OCI-LY1 (cell line): ENCODE data around the gene SLC13A2.
"Not testable (repeated sequence)": the region's sequence is repeated elsewhere in the genome, so short reads cannot be mapped to it uniquely, and the experiment has no call there.

Experiments used
- H2AFZ ChIP-seq: fragments of 200-600 bp; sonication (generic), shearing (Covaris generic); 2 replicates; pipeline ENCODE4 v1.6.0; 2014; ENCODE audit warnings: antibody characterized with exemption, mild to moderate bottlenecking, low read length
- H3F3A ChIP-seq: fragments of 200-600 bp; sonication (generic), shearing (Covaris generic); 2 replicates; pipeline ENCODE4 v1.6.0; 2014; ENCODE audit warnings: mild to moderate bottlenecking, antibody characterized with exemption, low read length, moderate library complexity; ENCODE audit not compliant: insufficient read depth
- H3K27ac ChIP-seq: fragments of 200-600 bp; sonication (generic); 2 replicates; pipeline ENCODE4 v1.5.1; 2014; ENCODE audit warnings: low read length, mixed run types, mild to moderate bottlenecking, low read depth; ENCODE audit not compliant: poor library complexity, severe bottlenecking
- H3K27me3 ChIP-seq: fragments of 200-600 bp; sonication (generic); 2 replicates; pipeline ENCODE4 v1.6.0; 2014; ENCODE audit warnings: antibody characterized with exemption, mild to moderate bottlenecking, low read length, moderate library complexity; ENCODE audit not compliant: insufficient read depth
- H3K36me3 ChIP-seq: fragments of 200-600 bp; sonication (generic); 2 replicates; pipeline ENCODE4 v1.6.1; 2014; ENCODE audit warnings: mild to moderate bottlenecking, antibody characterized with exemption, low read length, moderate library complexity, mixed read lengths; ENCODE audit not compliant: insufficient read depth
- H3K4me1 ChIP-seq: fragments of 200-600 bp; sonication (generic); 2 replicates; pipeline ENCODE4 v1.5.1; 2014; ENCODE audit warnings: mild to moderate bottlenecking, low read length, moderate library complexity; ENCODE audit not compliant: insufficient read depth, severe bottlenecking
- H3K4me2 ChIP-seq: fragments of 200-600 bp; sonication (generic), shearing (Covaris generic); 2 replicates; pipeline ENCODE4 v1.6.1; 2014; ENCODE audit warnings: low read length
- H3K4me3 ChIP-seq: fragments of 200-600 bp; sonication (generic); 2 replicates; pipeline ENCODE4 v1.5.1; 2014; ENCODE audit warnings: low read length, low read depth, mild to moderate bottlenecking, mixed read lengths; ENCODE audit not compliant: poor library complexity, severe bottlenecking
- H3K79me2 ChIP-seq: fragments of 200-600 bp; shearing (Covaris generic); 2 replicates; pipeline ENCODE4 v1.6.1; 2016; ENCODE audit warnings: mixed run types, low read length, mixed read lengths; ENCODE audit not compliant: insufficient read depth
- H3K9ac ChIP-seq: fragments of 200-600 bp; sonication (generic), shearing (Covaris generic); 2 replicates; pipeline ENCODE4 v1.6.1; 2014; ENCODE audit warnings: mild to moderate bottlenecking, low read length, mixed read lengths
- H3K9me2 ChIP-seq: fragments of 200-600 bp; sonication (generic), shearing (Covaris generic); 2 replicates; pipeline ENCODE4 v1.6.1; 2014; ENCODE audit warnings: low read depth, mild to moderate bottlenecking, low read length, mixed read lengths
- H3K9me3 ChIP-seq: fragments of 200-600 bp; shearing (Covaris generic); 2 replicates; pipeline ENCODE4 v1.6.1; 2014; ENCODE audit warnings: low read length, mixed read lengths
- H4K20me1 ChIP-seq: fragments of 200-600 bp; sonication (generic), shearing (Covaris generic); 2 replicates; pipeline ENCODE4 v1.6.0; 2016; ENCODE audit warnings: mild to moderate bottlenecking, low read length; ENCODE audit not compliant: insufficient read depth
- CTCF ChIP-seq: fragments of 200-600 bp; sonication (generic), shearing (Covaris generic); IDR thresholded peaks from 2 replicates; pipeline ENCODE4 v1.5.1; 2017; ENCODE audit warnings: mild to moderate bottlenecking, antibody characterized with exemption, low read length, moderate library complexity, mixed read lengths
- EZH2 ChIP-seq: fragments of 200-600 bp; sonication (generic), shearing (Covaris generic); IDR thresholded peaks from 2 replicates; pipeline ENCODE4 v1.8.0; 2017; ENCODE audit warnings: borderline replicate concordance, mixed run types, mild to moderate bottlenecking, antibody characterized with exemption, low read length, moderate library complexity, mixed read lengths

Gene SLC13A2

GRCh38 chr17:28519236-28519635 lies 45.8 kb downstream of the SLC13A2 start:
- Histone ChIP-seq H3K79me2 (no peaks in the 10 kb centered on the region), H3K4me1 (no peaks in the 10 kb centered on the region), H3K9me2 (no peaks in the 10 kb centered on the region), H3K9ac (no peak overlapping the region), H2AFZ (no peak overlapping the region), H3K9me3 (0 out of 2 replicates have a peak, but pooled peaks cover 3% of the 10 kb centered on the region), H3K36me3 (no peaks in the 10 kb centered on the region; the same call in 1 of the 2 replicates), H3F3A (no peaks in the 10 kb centered on the region), H3K27me3 (peaks cover 8% of the 10 kb centered on the region), H3K4me3 (no peak overlapping the region), H3K27ac (no peak overlapping the region), H3K4me2 (no peak overlapping the region), H4K20me1 (no peaks in the 10 kb centered on the region)
- TF ChIP-seq EZH2 (no peak), CTCF (no peak)

DNA sequence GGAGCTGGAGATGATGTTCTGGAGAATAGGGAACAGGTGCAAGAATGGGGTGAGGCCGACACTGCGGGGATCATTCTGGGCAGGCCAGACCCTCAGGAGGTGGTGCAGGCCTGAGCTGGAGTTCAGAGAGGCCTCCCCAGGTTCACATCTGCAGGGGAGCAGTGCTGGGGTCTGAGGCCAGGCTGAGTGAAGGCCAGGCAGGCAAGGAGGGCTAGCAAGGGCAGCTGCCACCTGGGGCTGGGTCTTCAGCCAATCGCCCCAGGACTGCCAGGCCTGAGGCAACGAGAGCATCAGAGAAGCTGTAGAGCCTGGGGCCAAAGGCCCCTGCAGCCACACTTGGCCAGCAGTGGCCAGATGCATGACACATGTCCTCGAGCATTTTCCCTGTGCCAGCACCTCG lies 47.2 kb downstream of the SLC13A2 start:
- Histone ChIP-seq H3K36me3 (no peaks in the 10 kb centered on the region; the same call in 1 of the 2 replicates), H3K79me2 (no peaks in the 10 kb centered on the region), H4K20me1 (no peaks in the 10 kb centered on the region), H3K9me2 (no peaks in the 10 kb centered on the region), H3K4me1 (no peaks in the 10 kb centered on the region), H3K9me3 (no peaks in the 10 kb centered on the region), H3K4me2 (no peak overlapping the region), H3K27ac (no peak overlapping the region), H3K27me3 (peaks cover 6% of the 10 kb centered on the region; the same call in 1 of the 2 replicates), H2AFZ (no peak overlapping the region), H3K9ac (no peak overlapping the region), H3F3A (no peaks in the 10 kb centered on the region), H3K4me3 (no peak overlapping the region)
- TF ChIP-seq CTCF (no peak), EZH2 (no peak)

- H3K9ac ChIP-seq: no peak overlapping the region
- H3K4me1 ChIP-seq: no peaks in the 10 kb centered on the region
- no peaks in the 10 kb centered on the region for H3K36me3 ChIP-seq
- H3K79me2 ChIP-seq: no peaks in the 10 kb centered on the region
- no peaks in the 10 kb centered on the region for H4K20me1 ChIP-seq
- no peak overlapping the region for H3K4me3 ChIP-seq
- H3K9me3 ChIP-seq: no peaks in the 10 kb centered on the region
- H2AFZ ChIP-seq: no peak overlapping the region
- no peaks in the 10 kb centered on the region for H3K9me2 ChIP-seq
- no peaks in the 10 kb centered on the region for H3F3A ChIP-seq
- peaks cover 6% of the 10 kb centered on the region; the same call in 1 of the 2 replicates for H3K27me3 ChIP-seq
- H3K4me2 ChIP-seq: no peak overlapping the region
- no peak overlapping the region for H3K27ac ChIP-seq
- TF ChIP-seq CTCF (no peak), EZH2 (no peak)
Measured at GRCh38 chr17:28521311-28522085, 48.1 kb downstream of the SLC13A2 start.

GRCh38 chr17:28522281-28522680 lies 48.8 kb downstream of the SLC13A2 start:
- not testable (repeated sequence) for H3K27me3 ChIP-seq, H3K79me2 ChIP-seq, H3K9me2 ChIP-seq, H3F3A ChIP-seq, H3K4me1 ChIP-seq, H4K20me1 ChIP-seq, H3K9ac ChIP-seq, H3K4me3 ChIP-seq, H3K27ac ChIP-seq, H3K9me3 ChIP-seq, H3K36me3 ChIP-seq, H3K4me2 ChIP-seq, H2AFZ ChIP-seq
